GM12872 (cell line): ENCODE results near the gene EIPR1.

ENCODE experiments used
- CTCF ChIP-seq: IDR thresholded peaks from 3 replicates; pipeline ENCODE4 v1.5.1; 2011; ENCODE audit warnings: low read depth, mild to moderate bottlenecking, low read length, moderate library complexity; ENCODE audit not compliant: insufficient read depth

The EIPR1 gene

DNA sequence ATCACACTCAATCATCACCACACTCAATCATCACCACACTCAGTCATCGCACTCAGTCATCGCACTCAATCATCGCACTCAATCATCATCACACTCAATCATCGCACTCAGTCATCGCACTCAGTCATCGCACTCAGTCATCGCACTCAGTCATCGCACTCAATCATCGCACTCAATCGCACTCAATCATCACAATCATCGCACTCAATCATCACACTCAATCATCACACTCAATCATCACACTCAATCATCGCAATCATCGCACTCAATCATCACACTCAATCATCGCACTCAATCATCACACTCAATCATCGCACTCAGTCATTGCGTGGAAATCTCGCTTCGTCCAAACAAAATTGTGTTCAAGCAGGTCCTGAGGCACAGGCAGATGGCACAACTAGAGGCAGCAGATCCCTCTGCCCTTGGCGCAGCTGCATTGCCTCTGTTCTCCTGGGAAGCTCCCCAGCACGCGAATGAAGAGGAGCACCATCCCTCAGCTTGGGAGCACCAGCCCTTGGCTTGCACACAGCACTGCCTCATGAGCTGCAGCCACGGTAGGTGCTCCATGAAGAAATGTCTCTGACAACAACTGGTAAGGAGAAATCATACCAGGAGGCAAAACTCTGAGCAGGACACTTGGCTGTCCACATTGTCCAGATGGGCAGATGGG lies 108.1 kb downstream of the EIPR1 start:
- TF ChIP-seq CTCF, result no peak

DNA sequence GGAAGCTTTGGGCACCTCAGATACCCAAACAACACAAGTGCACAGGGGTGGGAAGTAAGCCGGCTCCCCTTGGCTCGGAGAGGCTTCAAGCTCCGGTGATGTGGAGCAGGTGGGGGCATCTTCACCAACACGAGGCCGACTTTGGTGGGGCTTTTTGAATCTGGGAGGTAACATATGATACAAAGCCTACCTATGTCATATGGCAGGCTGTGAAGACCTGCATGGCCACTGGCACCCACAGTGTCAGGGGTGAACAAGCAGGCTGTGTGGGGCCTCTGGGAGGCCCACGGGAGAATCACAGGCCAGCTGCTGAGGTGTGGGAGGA lies 109.0 kb downstream of the EIPR1 start:
- no peak for TF ChIP-seq CTCF

- TF ChIP-seq CTCF, result no peak
These were observed 109.5 kb downstream of the EIPR1 start for GRCh38 chr2:3267869-3268704.

- no peak for TF ChIP-seq CTCF
These were observed 110.4 kb downstream of the EIPR1 start for GRCh38 chr2:3266925-3267867.

GRCh38 chr2:3265981-3266924 lies 111.4 kb downstream of the EIPR1 start:
- TF ChIP-seq CTCF, result no peak

DNA sequence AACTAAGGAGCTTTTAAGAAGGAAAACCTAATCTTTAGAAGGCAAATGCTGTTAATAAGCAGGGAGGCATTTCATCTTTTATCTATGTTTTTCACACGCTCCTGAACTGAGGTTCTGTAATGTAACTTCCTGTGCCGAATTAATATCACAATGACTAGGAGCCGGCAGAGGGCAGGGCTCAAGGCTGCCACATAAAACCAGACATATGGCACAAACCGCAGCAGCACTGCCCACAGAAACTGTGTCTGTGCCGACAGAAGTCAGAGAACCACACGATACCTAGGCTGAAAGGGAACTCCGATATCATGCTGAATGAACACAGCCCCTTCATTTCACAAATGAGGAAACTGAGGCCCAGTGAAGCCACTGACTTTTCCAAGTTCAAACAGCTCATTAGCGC lies 112.1 kb downstream of the EIPR1 start:
- no peak for TF ChIP-seq CTCF
